Activated naive CD8-positive, alpha-beta T cell treated with anti-CD3 and anti-CD28 coated beads, Interleukin-2, amount 50 U/mL, for 24 hours (primary cell): Measurements from ENCODE around the gene PATE1.
"Not testable (repeated sequence)": the region's sequence is repeated elsewhere in the genome, so short reads cannot be mapped to it uniquely, and the experiment has no call there.

Source experiments
- ATAC-seq: fragments of 150-1000 bp; cut with Tn5 transposase; one replicate; pipeline ENCODE4 v1.10.0; 2021
- DNase-seq: peaks from one replicate; pipeline ENCODE4 v3.0.0; 2021
- H3K27ac Mint-ChIP-seq: one replicate; pipeline ENCODE4 v1.8.0; 2021; ENCODE audit warnings: mild to moderate bottlenecking, mixed read lengths
- H3K27me3 Mint-ChIP-seq: one replicate; pipeline ENCODE4 v1.8.0; 2021; ENCODE audit warnings: mixed read lengths
- H3K36me3 Mint-ChIP-seq: one replicate; pipeline ENCODE4 v1.8.0; 2021; ENCODE audit warnings: low read depth, mixed read lengths
- H3K4me1 Mint-ChIP-seq: one replicate; pipeline ENCODE4 v1.8.0; 2021; ENCODE audit warnings: mixed read lengths
- H3K4me3 Mint-ChIP-seq: one replicate; pipeline ENCODE4 v1.8.0; 2021; ENCODE audit warnings: mild to moderate bottlenecking, moderate library complexity, mixed read lengths
- H3K9me3 Mint-ChIP-seq: one replicate; pipeline ENCODE4 v1.8.0; 2021; ENCODE audit warnings: mixed read lengths

PATE1 gene

GRCh38 chr11:125745979-125746378 is at the start of gene PATE1:
Gene PATE1, plus strand, starts transcription at chr11:125746279. Its CDS starts 26 bp downstream, at chr11:125746305.
- peaks cover 12% of the 10 kb centered on the region for H3K27me3 Mint-ChIP-seq
- no peaks in the 10 kb centered on the region for H3K9me3 Mint-ChIP-seq
- H3K4me1 Mint-ChIP-seq, result no peaks in the 10 kb centered on the region
- H3K36me3 Mint-ChIP-seq, result no peaks in the 10 kb centered on the region
- ATAC-seq, result no peak
- H3K27ac Mint-ChIP-seq, result no peak within 1 kb of the TSS
- H3K4me3 Mint-ChIP-seq, result no peak within 1 kb of the TSS
- DNase-seq, result no peak

GRCh38 chr11:125701018-125701610 is 45.0 kb upstream of the PATE1 start:
- H3K4me3 Mint-ChIP-seq, result no peak overlapping the region
- H3K27ac Mint-ChIP-seq, result no peak overlapping the region
- no peaks in the 10 kb centered on the region for H3K9me3 Mint-ChIP-seq
- peaks cover 7% of the 10 kb centered on the region for H3K27me3 Mint-ChIP-seq
- ATAC-seq, result no peak
- DNase-seq, result no peak
- H3K4me1 Mint-ChIP-seq, result no peaks in the 10 kb centered on the region
- no peaks in the 10 kb centered on the region for H3K36me3 Mint-ChIP-seq

- Mint-ChIP-seq H3K9me3 (no peaks in the 10 kb centered on the region), H3K4me1 (no peaks in the 10 kb centered on the region), H3K36me3 (no peaks in the 10 kb centered on the region), H3K4me3 (no peak overlapping the region), H3K27ac (no peak overlapping the region), H3K27me3 (peaks cover 12% of the 10 kb centered on the region)
- ATAC-seq (no peak), DNase-seq (no peak)
Measured at GRCh38 chr11:125701858-125702621, 44.0 kb upstream of the PATE1 start.

- DNase-seq, H3K36me3 Mint-ChIP-seq, H3K9me3 Mint-ChIP-seq, H3K4me3 Mint-ChIP-seq, H3K27ac Mint-ChIP-seq, H3K4me1 Mint-ChIP-seq, ATAC-seq: not testable (repeated sequence)
- H3K27me3 Mint-ChIP-seq, result peaks cover 16% of the 10 kb centered on the region
Measured at GRCh38 chr11:125704686-125705085, 41.4 kb upstream of the PATE1 start.

DNA sequence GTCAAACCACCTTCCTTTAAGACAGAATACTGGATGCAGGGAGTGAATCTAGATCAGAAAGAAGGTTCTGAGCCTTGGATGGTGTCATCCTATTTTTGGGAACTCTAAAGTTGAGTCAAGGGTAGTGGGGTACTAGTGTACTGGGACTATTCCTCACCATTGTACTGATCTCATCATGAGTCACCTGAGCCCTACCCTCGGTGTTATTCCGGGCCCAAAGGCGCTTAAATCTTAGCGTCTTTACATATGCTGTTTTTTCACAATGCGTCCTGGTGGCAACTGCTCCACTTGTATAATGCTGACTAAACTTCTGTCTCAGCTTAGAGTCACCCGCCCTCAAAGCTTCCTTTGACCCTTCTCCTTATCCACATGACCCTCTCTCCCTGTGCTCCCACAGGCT is 25.3 kb upstream of the PATE1 start:
- ATAC-seq (no peak), DNase-seq (no peak)
- H3K27me3 Mint-ChIP-seq, result peaks cover 29% of the 10 kb centered on the region
- no peaks in the 10 kb centered on the region for H3K9me3 Mint-ChIP-seq
- H3K4me3 Mint-ChIP-seq, result no peak overlapping the region
- H3K36me3 Mint-ChIP-seq, result no peaks in the 10 kb centered on the region
- no peak overlapping the region for H3K27ac Mint-ChIP-seq
- H3K4me1 Mint-ChIP-seq, result no peaks in the 10 kb centered on the region

GRCh38 chr11:125724125-125724524 is 22.0 kb upstream of the PATE1 start:
- no peak overlapping the region for H3K4me3 Mint-ChIP-seq
- H3K27me3 Mint-ChIP-seq, result peaks cover 22% of the 10 kb centered on the region
- no peak for ATAC-seq
- H3K27ac Mint-ChIP-seq, result no peak overlapping the region
- H3K36me3 Mint-ChIP-seq, result no peaks in the 10 kb centered on the region
- no peaks in the 10 kb centered on the region for H3K9me3 Mint-ChIP-seq
- H3K4me1 Mint-ChIP-seq, result no peaks in the 10 kb centered on the region
- DNase-seq, result no peak

DNA sequence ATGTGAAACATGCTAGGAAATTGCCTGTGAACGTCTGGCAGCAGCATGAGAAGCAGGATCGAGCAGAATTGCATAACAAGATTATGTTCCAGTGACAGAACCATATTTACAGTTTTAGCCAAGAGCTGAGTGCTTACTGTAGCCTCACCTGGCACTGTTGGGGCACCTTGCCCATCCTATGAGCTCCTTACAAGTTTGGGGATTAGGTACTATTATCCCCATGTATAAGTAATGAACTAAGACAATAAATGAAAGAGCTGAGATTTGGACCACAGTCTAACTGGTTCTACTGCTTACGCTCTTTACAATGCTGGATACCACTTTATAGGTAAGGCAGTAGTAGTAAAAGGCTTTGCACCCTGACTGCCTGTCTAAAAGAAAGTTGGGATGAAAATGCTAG is 17.1 kb upstream of the PATE1 start:
- DNase-seq (no peak), ATAC-seq (no peak)
- H3K27ac Mint-ChIP-seq, result no peak overlapping the region
- H3K4me3 Mint-ChIP-seq, result no peak overlapping the region
- H3K36me3 Mint-ChIP-seq, result no peaks in the 10 kb centered on the region
- H3K9me3 Mint-ChIP-seq, result no peaks in the 10 kb centered on the region
- H3K4me1 Mint-ChIP-seq, result no peaks in the 10 kb centered on the region
- peaks cover 6% of the 10 kb centered on the region for H3K27me3 Mint-ChIP-seq

GRCh38 chr11:125740617-125741016 is 5.5 kb upstream of the PATE1 start:
- Mint-ChIP-seq H3K4me1 (no peaks in the 10 kb centered on the region), H3K27me3 (peaks cover 21% of the 10 kb centered on the region), H3K4me3 (no peak overlapping the region), H3K9me3 (peaks cover 13% of the 10 kb centered on the region), H3K27ac (no peak overlapping the region), H3K36me3 (no peaks in the 10 kb centered on the region)
- ATAC-seq, result no peak
- no peak for DNase-seq

- ATAC-seq, result no peak
Measured at GRCh38 chr11:125743681-125744080, 2.4 kb upstream of the PATE1 start.

DNA sequence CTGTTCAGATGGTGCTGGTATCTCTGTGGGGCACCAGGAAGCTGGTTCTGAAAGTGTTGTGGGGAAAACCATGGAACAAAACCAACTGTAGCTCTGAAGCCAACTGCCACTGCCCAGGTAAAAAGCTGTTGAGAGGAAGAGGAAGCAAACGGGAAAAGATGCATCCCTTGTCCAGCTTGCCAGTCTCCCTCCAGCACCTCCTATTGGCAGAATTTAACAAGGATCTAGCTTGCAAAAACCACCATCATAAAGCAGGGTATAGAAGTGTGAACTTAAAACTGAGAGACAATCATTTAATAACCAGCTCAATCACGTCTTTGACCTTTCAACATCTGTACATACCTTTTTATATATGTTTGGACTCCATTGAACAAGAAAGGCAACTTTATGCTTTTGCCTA is 4.5 kb downstream of the PATE1 start:
- Mint-ChIP-seq H3K4me3 (no peak overlapping the region), H3K36me3 (no peaks in the 10 kb centered on the region), H3K27ac (no peak overlapping the region), H3K27me3 (peaks cover 14% of the 10 kb centered on the region), H3K9me3 (no peaks in the 10 kb centered on the region), H3K4me1 (no peaks in the 10 kb centered on the region)
- ATAC-seq (no peak), DNase-seq (no peak)

More at GRCh38 chr11:125743681-125744080, 2.4 kb upstream of the PATE1 start:
- no peak for DNase-seq
- Mint-ChIP-seq H3K36me3 (no peaks in the 10 kb centered on the region), H3K4me1 (no peaks in the 10 kb centered on the region), H3K4me3 (no peak overlapping the region), H3K9me3 (no peaks in the 10 kb centered on the region), H3K27ac (no peak overlapping the region), H3K27me3 (peaks cover 11% of the 10 kb centered on the region)

DNA sequence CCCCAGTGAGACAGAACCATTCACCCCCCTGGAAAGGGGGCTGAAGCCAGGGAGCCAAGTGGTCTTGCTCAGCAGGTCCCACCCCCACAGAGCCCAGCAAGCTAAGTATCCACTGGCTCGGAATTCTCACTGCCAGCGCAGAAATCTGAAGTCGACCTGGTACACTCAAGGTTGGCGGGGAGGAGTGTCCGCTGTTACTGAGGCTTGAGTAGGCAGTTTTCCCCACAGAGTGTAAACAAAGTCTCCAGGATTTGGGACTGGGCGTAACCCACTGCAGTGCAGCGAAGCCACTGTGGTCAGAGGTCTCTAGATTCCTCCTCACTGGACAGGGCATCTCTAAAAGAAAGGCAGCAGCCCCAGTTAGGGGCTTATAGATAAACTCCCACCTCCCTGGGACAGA is 10.0 kb downstream of the PATE1 start:
- ATAC-seq (no peak), DNase-seq (no peak)
- Mint-ChIP-seq H3K36me3 (no peaks in the 10 kb centered on the region), H3K9me3 (peaks cover 14% of the 10 kb centered on the region), H3K4me1 (no peaks in the 10 kb centered on the region), H3K27me3 (peaks cover 17% of the 10 kb centered on the region), H3K4me3 (no peak overlapping the region), H3K27ac (no peak overlapping the region)

- no peaks in the 10 kb centered on the region for H3K4me1 Mint-ChIP-seq
- H3K4me3 Mint-ChIP-seq, result no peak overlapping the region
- peaks cover 8% of the 10 kb centered on the region for H3K9me3 Mint-ChIP-seq
- H3K27ac Mint-ChIP-seq, result no peak overlapping the region
- H3K27me3 Mint-ChIP-seq, result peaks cover 16% of the 10 kb centered on the region
- H3K36me3 Mint-ChIP-seq, result no peaks in the 10 kb centered on the region
- no peak for ATAC-seq
- DNase-seq, result no peak
Measured at GRCh38 chr11:125762445-125762844, 16.4 kb downstream of the PATE1 start.

DNA sequence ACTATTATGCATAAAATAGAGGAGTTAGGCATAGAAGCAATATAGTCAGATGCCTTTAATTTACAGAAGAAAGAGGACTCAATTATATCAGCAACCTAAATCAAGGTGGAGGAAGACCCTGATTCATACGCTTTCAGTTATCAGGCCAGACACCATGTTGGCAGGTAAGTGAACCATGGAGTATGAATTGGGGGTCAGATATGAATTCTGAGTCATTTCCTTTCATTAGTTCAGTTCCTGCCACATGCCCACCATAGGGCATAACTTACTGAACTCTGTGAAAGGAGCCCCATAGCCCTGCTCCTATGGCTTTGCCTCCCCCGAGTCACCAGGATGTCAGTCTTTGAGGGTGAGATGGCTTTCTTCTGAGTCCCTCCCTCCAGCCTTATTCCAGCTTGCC is 17.4 kb downstream of the PATE1 start:
- Mint-ChIP-seq H3K4me1 (no peaks in the 10 kb centered on the region), H3K4me3 (no peak overlapping the region), H3K27ac (no peak overlapping the region), H3K36me3 (no peaks in the 10 kb centered on the region), H3K27me3 (peaks cover 22% of the 10 kb centered on the region), H3K9me3 (peaks cover 5% of the 10 kb centered on the region)
- DNase-seq (no peak), ATAC-seq (no peak)

- no peak overlapping the region for H3K27ac Mint-ChIP-seq
- no peaks in the 10 kb centered on the region for H3K9me3 Mint-ChIP-seq
- no peaks in the 10 kb centered on the region for H3K4me1 Mint-ChIP-seq
- H3K4me3 Mint-ChIP-seq, result no peak overlapping the region
- DNase-seq (no peak), ATAC-seq (no peak)
- H3K27me3 Mint-ChIP-seq, result peaks cover 17% of the 10 kb centered on the region
- H3K36me3 Mint-ChIP-seq, result no peaks in the 10 kb centered on the region
Measured at GRCh38 chr11:125766251-125766650, 20.2 kb downstream of the PATE1 start.

GRCh38 chr11:125768336-125769046 is 22.4 kb downstream of the PATE1 start:
- DNase-seq, result no peak
- H3K4me1 Mint-ChIP-seq, result no peaks in the 10 kb centered on the region
- no peak for ATAC-seq
- no peaks in the 10 kb centered on the region for H3K9me3 Mint-ChIP-seq
- H3K36me3 Mint-ChIP-seq, result no peaks in the 10 kb centered on the region
- H3K4me3 Mint-ChIP-seq, result no peak overlapping the region
- no peak overlapping the region for H3K27ac Mint-ChIP-seq
- peaks cover 17% of the 10 kb centered on the region for H3K27me3 Mint-ChIP-seq
